HG02870 (cell line): Measurements from ENCODE around the gene CLMN.
A peak's percentile ranks its signal among the peaks of the same experiment; 100 is the strongest.

Source experiments
- ATAC-seq: cut with Tn5 transposase; IDR thresholded peaks from one replicate; pipeline ENCODE4 v1.9.1; 2021; ENCODE audit warnings: mild to moderate bottlenecking, moderate library complexity; ENCODE audit not compliant: unreplicated experiment

The CLMN gene

DNA sequence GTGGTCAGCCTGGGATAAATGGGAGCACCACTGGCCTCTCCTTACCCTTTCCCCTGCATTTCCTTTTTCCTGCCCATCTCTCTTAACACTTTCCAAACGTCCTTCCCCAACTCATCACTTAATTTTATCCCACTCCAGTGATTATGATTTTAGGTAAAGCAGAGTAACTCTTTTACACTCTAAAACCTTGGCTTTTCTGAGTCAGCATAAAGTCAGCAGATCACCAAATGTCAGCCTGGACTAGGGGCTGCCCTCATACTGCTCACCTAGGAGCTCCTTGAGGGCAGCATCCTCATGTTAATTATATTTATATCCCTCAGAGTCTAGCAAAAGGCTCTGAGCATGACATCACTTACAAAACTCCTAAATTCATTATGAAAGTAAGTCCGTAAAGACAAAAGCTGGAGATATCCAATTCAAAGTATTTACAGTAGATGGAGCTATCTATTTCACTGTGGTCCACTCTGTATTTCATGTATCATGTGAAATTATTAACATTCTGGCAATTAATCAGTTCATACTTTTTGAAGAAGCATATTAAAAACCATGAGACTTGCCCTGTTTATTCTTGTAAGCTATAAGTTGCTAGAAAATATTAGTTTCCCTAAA is 145.4 kb downstream of the CLMN start:
- no peak for ATAC-seq

DNA sequence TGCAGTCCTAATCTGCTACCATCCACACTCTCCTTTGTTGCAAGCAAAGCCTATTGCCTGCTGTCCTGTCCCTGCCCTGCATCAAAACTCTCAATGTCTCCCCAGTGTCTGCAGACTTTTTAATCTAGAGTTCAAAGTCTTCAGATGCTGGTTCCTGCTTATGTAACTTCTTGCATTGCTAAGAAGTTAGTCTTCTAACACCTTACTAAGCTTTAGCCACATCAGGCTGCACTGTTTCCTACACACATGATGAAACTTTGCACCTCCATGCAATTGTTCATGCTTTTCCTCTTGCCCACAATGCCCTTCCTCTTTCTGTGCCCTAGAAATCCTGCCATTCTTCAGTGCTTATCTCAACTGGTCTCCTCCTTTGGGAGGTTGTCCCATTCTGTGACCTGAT is 146.2 kb downstream of the CLMN start:
- ATAC-seq = no peak

DNA sequence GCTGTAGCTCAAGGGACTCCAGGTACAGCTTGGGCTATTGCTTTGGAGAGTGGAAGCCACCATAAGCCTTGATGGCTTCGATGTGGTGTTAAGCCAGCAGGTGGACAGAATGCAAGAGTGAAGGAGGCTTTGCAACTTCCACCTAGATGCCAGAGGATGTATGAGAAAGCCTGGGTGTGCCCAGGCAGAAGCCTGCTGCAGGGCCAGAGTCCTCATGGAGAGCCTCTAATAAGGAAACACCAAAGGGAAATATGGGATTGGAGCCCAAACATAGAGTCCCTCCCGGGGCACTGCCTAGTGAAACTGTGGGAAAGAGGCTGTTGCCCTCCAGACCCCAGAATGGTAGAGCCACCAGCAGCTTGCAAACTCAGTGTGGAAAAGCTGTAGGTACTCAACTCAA is 152.5 kb downstream of the CLMN start:
- no peak for ATAC-seq

DNA sequence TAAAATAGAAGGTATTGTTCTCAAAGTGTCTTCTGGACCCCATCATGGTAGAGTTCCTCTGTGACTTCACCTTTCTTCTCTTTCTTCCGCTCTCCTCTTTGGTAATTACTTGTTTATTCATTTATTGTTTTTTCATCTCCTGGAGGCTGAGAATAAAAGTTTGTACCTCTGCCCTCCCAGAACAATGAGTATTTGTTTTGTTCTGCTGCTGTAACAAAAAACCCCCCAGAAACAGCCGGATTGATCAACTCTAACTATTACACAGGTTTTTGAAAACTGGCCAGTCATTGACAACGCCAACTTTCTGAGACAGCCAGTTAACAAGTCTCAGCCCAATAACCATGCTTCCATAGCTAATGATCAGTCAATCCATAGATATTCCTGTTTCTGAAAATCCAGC is 154.2 kb downstream of the CLMN start:
- ATAC-seq = no peak

DNA sequence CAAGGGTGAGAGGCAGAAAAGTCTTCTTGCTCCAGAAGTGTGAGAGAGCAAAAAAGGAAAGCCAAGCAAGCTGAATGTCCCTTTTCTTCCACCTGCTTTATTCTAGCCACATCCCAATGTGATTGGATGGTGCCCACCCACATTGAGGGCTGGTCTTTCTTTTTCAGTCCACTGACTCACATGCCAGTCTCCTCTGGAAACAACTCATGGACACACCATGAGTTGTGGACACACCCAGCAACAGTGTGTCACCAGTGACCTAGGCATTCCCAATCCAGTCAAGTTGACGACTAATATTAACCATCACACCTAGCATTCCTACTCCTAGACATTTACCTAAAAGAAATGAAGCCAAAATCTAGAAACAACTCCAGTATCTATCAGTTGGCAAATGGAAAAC is 155.2 kb downstream of the CLMN start:
- no peak for ATAC-seq

DNA sequence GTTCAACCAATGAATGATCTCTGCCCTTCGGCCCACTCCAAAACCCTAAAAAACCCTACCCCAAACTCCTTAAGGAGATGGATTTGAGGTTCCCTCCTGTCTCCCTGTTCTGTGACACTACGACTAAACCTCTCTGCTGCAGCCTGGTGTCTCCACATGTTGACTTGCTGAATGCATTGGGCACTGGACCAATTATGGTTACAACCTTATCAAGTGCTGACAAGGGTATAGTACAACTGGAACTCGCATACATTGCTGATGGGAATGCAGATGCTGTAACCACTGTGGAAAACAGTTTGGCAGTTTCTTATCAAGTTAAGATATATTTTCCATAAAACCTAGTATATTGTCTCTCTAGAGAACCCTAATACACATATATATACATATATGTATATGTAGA is 156.0 kb downstream of the CLMN start:
- ATAC-seq = no peak

DNA sequence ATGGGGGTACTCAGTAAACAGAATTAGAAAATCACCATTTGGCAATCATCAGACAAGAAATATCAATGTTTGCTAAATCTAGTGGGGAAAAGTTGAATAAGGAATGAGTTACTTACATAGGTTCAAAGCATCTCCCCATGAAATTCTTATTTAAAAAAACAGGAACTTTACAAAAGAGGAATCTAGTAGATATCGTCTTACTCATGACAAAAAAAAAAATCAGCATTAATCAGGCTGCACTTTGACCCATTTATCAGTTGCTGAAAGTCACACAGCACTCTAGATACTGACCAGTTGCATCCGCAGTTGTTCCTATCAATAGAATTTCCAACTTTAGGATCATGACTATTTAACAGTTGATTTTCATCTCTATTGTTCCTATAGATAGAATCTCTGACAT is 156.6 kb downstream of the CLMN start:
- ATAC-seq = no peak

DNA sequence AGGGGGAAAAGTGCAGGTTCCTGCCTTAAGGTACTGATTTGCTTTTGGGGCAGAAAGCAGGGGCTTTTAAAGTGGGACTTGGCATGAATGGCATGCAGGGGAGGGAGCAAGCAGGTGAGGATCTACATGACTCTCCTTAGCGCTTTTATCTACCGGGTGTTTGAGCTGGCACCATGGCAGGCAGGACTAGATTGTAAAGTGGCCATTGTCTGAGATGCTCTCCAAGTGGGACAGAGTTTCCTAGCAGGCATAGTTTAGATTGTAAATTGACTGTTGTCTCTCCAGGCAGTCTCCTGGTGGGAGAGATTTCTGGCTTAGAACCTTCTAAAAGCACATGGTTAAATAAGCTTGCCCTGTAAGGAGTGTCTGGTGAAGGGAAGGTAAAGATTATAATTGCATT is 157.1 kb downstream of the CLMN start:
- ATAC-seq = no peak

DNA sequence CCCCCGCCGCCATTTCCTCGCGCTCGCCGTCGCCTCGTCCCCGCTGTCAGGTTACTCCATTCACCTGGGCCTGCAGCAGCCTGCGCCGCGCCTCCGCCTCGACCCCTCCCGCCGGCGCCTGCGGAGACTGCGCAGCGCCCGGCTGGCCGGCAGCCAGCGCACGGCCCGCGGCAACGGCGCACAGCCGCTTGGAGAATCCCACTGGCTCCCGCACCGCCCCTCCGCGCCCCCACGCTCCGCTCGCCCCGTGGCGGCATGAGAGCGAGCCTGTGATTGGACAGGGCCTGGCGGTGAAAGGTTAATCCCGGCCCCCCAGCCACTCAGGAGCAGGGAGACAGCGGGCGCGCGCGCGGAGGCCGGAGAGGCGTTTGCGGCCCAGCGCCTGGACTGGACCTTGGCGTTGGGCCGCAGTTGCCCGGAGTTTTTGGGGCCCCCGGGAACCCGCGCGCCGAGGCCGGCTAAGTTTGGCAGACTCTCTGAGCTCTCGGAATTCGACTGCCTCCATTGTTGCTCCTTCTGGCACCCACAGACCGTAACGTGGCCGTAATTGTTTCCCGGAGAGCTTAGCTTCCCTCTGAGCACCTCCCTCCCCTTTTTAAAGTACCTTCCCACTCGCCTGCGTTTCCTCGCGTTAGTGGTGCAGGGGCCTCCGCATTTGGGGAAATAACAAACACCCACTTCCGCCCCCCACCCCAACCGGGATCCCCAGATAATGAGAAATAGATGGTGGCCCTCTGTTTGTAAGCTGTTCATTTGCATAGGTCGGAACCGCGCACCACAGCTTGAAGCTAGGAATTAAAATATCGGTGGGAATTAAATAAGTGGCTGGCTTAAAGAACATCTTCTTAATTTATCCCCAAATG is 162.2 kb downstream of the CLMN start, which contains the start of gene DICER1:
Gene DICER1 (minus strand): TSS at position 203 of the 863 bp plus-strand sequence. CDS start 24,071 bp downstream, outside the sequence.
- peak; percentile 70 for ATAC-seq

DNA sequence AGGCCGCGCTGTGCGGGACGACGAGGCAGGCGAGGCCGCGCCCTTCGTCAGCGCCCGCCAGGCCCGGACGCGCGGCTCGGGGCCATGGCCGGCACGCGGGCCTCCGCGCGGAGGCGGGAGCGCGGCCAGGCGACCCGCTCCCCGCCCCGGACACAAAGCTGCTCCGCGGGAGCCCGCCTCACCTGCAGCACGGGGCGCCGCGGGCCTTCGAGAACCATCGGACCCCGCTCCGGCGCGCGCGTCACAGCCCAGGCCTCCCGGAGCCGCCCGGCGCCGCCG is 162.7 kb downstream of the CLMN start:
- ATAC-seq = peak; percentile 19

DNA sequence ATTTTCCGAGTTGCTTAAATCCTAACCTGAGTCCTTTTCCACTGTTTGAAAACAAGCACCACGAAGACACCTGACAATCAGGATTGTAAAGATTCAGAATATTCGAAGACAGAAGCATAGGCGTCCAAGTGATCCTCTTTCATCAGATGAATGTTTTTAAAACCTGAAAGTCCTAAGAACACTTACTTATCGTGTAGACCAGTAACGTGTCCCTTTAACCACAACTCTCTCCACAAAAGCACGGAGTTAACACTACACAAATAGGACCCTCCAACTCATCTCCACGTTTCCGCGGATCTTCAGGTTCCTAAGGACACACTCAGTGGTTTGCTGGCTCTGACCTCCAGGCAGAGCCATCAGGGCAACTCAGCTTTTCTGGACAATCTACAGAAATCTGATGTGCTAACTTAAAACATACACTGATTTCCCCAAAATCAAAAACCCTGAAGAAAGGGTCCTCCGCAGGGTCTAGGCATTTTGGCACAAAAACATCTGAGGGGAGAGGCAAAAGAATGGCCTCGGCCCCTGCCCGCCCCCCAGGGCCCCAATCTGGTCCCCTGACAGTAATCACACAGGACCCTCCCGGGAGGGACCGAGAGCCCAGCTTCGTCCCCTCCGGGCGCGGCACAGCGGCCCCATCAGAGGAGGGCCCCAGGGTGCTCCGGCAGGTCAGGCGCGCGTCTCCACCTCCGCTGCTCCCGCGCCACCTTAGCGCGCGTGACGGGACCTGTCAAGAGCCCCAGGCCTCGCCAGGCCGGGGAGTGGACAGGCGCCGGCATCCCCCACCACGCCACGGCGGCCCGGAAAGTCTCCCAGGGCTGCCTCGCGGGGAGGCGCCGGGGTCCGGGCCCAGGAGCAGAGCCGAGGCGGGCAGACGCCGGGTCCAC is 163.3 kb downstream of the CLMN start:
- ATAC-seq = peak; percentile 24

DNA sequence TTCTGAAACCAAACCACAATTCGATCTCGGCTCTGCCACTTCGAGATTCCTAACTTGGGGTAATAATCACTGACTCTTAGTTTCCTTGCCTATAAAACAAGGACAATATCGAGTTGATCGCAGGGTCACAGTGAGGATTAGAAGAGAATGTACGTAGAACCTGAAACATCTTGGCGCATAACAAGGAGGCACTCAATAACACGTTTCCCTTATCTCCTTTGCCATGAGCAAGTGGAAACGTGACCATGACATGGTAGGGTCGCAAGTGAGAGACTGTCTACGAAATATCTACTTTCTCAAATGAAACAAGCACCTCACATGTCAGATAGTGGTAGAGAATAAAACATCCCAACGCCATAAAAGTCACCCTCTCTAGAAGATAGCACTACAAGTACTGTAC is 164.7 kb downstream of the CLMN start:
- no peak for ATAC-seq

DNA sequence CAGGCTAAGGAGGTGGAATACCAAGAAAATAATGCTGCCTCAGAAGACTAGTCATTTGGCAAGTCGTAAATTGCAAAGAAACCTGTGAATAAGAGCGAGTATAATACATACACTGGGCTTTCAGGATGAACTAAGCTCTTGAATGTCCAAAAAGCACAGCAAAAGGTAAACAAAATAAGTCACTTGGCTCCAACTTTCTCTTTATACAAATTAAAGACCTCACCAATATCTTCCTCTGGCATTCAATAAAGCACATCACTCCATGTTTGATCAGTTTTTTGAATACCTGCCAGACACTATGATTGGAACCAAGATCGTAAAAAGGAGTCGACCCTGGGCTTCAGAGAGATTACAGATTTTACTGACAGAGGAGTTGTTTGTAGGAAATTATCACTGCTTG is 165.8 kb downstream of the CLMN start:
- no peak for ATAC-seq

DNA sequence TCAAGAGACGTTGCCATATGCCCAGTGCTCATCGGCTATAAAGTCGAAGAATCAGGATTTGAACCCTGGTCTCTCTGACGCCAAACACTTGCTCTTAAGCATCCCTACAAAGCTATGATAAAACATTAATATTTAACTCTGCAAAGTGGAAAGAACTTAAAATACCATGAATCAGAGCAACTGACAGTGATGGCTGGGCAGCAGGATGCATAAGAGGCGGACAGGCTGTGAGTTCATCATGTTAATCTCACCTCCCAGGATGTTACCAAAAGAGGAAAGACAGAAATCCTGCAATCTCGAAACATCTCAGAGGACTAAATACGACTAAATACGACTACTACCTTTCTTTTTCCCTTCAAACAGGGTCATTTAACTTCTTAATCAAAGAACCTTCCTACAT is 168.1 kb downstream of the CLMN start:
- ATAC-seq = no peak

DNA sequence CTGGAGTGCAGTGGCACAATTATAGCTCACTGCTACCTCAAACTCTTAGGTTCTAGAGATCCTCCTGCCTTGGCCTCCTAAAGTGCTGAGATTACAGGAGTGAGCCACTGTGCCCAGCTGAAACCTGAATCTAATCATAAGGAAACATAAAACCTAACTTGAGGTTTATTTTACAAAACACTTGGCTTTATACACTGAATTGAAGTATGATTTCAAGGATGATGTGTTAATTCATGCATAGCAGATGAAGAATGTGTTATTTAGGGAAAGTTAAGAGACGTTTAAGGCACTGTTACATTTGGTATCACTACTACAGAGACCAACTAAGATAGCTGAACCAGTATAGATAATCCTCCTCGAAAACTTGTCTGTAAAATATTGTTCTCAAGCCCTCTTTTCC is 168.8 kb downstream of the CLMN start:
- ATAC-seq = no peak

DNA sequence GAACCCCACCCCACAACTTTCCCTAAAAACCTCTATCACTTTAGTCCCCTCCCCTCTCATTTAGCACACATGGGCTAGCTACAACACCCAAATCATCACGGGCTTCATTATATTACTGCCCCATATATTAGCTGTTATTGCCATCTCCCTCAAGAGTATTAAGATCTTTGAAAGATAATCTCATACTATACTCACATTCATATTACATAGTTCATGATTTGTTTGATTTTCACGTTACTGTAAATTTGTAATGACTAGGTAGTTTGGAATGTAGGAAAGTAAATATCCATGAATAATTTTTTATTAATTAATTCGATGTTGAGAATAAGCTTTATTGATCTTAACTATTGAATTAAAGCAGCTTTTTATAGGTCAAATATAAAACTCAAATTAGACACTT is 170.3 kb downstream of the CLMN start:
- ATAC-seq = no peak

DNA sequence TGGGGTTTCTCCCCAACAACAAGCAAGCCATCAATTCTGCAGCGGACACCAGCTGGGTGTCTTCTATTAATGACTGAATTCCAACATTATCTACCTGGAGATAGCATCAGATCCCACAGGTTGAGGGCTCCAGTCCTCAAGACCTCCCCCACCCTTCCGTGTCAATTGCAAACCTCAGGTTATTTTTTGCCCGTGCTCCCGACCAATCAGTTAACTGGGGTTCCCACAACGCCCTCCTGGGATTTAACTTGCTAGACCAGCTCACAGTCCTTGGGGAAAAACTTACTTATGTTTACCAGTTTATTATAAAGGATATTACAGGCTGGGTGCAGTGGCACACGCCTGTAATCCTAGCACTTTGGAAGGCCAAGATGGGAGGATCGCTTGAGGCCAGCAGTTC is 172.1 kb downstream of the CLMN start:
- no peak for ATAC-seq

DNA sequence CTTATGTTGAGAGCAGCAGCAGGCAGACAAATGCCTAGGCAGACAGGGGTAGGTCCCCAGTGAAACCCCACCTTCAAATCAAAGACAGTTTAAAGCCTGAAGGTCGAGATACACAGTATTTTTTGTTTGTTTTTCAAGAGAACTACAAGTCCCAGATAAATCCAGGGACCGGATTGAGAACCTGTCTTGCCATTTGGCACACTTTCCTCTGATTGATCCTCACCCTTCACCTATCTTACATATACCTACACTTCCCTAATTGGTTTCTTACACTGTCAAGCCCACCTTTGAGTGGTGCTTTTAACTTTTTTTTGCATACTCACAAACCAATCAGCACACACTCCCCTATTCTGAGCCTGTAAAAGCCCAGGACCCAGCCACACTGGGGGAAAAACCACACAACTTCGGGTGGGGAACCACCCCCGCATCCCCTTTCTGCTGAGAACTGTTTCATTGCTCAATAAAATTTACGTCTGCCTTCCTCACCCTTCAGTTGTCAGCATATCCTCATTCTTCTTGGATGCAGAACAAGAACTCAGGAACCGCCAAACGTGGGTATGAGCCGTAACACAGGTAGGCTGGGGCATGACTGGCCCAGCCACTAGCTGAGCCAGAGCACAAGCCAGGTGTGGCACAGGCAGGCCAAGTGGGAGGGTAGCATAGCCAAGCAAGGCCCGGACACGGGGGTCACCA is 173.5 kb downstream of the CLMN start:
- ATAC-seq = no peak

DNA sequence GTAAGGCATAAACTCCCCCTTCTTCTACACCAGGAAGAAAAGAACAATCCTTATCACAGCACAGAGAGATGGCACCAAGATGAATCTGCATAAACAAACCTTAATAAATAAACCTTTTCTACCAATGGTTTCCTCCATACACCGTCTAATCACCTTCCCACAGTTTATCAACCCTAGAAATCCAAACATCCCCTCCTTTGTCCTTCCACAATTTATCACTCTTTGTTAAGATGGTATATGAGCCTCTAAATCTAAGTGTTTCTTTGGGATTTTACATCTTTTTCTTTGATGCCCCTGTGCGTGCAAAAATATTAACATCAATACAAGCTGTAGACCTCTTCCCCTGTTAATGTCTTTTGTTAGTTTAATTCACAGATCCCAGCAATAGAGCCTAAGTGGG is 174.9 kb downstream of the CLMN start:
- no peak for ATAC-seq

DNA sequence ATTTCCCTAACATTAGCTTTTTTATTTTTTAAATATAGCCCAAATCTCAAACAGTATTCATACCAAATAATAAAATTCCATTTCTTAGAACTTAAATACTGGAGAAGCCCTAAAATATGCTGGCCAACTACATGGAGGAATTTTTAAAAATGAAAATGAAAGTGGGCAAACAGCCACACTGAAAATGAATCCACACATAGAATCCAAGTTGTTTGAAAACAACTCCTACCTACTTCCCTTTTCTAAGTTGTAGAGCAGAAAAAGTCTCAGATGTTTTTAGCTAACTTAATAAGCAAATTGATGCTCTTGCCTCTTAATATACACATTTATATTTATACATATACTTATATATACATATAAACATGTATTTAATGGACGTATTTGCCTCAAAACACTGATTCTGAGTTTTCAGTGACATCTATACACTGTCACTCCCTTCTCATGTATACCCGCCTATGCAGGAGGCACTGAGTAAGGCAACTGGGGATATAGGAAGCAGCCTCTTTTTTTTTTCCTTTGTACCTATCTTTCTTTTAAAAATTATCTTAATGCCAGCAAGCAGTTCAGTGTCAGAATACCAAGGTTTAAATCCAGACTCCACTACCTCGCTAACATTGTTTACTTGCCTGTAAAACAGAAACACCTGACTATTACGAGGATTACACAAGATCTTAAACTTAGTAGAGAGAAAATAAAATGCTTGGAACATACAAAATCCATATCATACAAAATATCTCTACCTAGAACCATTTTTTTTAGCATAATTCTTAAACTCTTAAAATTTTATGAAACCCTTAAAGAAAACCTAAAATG is 175.7 kb downstream of the CLMN start:
- peak; percentile 38 for ATAC-seq
